NOMO-1 treated with dmso at 0.1 percent for 144 hours (cell line): Measurements from ENCODE around the gene OR4S1.
"Not testable (repeated sequence)": the region's sequence is repeated elsewhere in the genome, so short reads cannot be mapped to it uniquely, and the experiment has no call there.

Experiments
- DNase-seq: peaks from one replicate; lab custom pipeline; 2025; ENCODE audit not compliant: unreplicated experiment; lab: John Stamatoyannopoulos, UW

OR4S1 gene, protein sequence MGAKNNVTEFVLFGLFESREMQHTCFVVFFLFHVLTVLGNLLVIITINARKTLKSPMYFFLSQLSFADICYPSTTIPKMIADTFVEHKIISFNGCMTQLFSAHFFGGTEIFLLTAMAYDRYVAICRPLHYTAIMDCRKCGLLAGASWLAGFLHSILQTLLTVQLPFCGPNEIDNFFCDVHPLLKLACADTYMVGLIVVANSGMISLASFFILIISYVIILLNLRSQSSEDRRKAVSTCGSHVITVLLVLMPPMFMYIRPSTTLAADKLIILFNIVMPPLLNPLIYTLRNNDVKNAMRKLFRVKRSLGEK

DNA sequence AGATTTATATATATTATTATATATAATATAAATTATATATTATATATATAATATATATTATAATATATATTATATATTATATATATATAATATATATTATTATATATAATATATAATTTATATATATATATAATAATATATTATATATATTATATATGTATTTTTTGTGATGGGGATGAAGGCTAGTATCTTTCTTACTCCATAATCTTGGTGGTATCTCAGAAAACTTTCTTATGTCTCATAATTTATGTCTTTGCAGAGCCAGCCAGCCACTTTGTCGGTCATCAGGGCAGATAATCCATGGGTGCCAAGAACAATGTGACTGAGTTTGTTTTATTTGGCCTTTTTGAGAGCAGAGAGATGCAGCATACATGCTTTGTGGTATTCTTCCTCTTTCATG, at the start of gene OR4S1:
Gene OR4S1 (plus strand): TSS at position 301 of the 400 bp plus-strand sequence. CDS start 0 bp downstream, at position 301.
- no peak for DNase-seq

DNA sequence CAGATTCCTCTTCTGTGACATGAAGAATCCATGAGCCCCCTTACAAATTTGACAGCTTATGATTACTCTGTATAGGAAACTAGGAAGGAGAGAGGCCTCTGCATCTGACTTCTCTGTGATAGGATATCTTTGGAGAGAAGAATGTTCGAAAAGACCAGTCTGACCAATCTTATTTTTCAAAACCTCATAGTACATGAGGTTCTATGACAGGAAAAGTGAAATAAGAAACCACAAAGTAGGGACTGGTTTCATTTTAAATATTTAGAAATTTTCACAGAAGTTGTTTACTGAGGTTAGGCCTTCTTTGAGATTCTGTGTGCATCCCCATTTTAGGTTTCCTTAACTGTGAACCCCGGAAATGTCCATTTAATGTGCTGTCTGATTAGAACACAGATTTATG, 44.4 kb upstream of the OR4S1 start:
- no peak for DNase-seq

DNA sequence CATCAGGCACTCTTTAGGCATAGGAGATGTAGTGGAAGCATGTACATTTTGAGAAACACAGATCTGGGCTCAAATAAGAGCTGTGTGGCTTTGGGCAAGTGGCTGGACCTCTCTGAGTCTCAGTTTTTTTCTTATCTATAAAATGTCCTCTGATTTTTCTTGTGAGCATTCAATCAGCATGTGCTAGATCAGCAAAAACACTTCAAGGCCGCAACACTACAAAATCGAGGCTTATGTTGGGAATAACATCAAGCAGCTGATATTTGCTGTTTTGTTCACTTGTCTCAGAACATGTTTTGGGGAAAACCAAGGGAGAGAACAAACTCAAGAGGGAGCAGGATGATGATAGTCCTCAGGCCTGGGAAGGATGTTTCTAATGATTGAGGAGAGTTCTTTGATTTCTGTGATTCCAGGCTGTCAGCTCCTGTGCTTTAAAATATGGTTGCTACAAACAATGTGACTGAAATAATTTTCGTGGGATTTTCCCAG, 42.6 kb upstream of the OR4S1 start, which contains the start of gene OR4X1:
Gene OR4X1 (plus strand): TSS at position 439 of the 489 bp plus-strand sequence. CDS start 0 bp downstream, at position 439.
- DNase-seq = no peak

GRCh38 chr11:48270621-48271020, 35.4 kb upstream of the OR4S1 start:
- no peak for DNase-seq

DNA sequence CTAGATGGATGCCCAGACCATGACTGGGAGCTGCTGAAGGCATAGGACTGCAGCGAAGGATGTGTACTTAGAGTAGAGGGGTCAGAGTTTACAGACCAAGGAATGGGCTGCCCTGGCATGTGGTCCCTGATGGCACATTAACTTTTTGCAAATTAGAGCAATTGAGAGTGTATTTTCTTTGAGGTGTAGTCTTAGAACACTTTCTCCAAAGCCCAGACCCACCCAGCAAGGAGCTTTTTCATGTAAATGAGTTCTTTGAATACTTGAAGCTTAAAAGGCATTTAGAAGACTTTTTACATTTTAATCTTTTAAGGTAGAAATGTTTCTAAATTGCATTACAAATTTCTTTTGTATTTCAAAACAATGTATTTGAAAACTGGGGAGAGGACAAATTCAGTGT, 33.4 kb upstream of the OR4S1 start:
- no peak for DNase-seq

GRCh38 chr11:48307760-48308386, 1.9 kb downstream of the OR4S1 start:
- no peak for DNase-seq

DNA sequence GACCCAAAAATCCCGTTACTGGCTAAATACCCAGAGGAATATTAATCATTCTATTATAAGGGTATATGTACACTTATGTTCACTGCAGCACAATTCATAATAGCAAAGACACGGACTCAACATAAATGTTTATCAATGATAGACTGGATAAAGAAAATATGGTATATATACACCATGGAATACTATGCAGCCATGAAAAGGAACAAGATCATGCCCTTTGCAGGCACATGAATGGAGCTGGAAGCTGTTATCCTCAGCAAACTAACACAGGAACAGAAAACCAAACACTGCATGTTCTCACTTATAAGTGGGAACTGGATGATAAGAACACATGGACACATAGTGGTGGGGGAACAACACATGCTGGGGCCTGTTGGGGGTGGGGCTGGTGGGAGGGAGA, 7.6 kb downstream of the OR4S1 start:
- not testable (repeated sequence) for DNase-seq

DNA sequence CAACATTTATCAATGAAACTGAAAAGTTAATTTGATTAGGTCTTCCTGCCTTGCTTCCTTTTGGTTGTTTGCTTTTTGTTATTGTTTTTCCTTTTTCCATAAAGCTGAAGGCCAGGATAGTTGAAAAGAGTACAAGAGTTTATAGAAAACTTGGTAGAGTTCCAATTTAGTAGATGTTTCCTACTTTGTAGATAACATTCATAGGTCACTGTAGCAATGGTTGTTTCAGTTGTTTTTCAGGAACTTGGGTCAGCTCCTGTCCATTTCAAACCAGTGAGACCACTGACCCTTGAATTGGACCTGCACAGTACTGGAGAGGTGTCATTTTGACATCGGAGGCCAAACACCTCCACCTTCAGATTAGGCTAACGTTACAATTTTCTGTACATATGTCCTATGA, 13.8 kb downstream of the OR4S1 start:
- not testable (repeated sequence) for DNase-seq

- DNase-seq = not testable (repeated sequence)
These were observed 18.6 kb downstream of the OR4S1 start, which contains the start of gene OR4C3 for GRCh38 chr11:48324620-48325019. Gene OR4C3, plus strand, starts transcription at chr11:48324920. Its CDS starts 102 bp downstream, at chr11:48325022.

- no peak for DNase-seq
These were observed 35.4 kb downstream of the OR4S1 start for GRCh38 chr11:48341466-48341865.

DNA sequence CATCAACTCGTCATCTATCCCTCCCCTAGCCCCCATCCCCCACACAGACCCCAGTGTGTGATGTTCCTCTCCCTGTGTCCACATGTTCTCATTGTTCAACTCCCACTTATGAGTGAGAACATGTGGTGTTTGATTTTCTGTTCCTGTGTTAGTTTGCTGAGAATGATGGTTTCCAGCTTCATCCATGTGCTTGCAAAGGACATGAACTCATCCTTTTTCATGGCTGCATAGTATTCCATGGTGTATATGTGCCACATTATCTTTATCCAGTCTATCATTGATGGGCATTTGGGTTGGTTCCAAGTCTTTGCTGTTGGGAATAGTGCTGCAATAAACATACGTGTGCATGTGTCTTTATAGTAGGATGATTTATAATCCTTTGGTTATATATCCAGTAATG, 36.5 kb downstream of the OR4S1 start:
- not testable (repeated sequence) for DNase-seq

DNA sequence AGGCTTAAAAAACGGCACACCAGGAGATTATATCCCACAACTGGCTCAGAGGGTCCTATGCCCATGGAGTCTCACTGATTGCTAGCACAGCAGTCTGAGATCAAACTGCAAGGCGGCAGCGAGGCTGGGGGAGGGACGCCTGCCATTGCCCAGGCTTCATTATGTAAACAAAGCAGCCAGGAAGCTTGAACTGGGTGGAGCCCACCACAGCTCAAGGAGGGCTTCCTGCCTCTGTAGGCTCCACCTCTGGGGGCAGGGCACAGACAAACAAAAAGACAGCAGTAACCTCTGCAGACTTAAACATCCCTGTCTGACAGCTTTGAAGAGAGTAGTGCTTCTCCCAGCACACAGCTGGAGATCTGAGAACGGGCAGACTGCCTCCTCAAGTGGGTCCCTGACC, 40.3 kb downstream of the OR4S1 start:
- not testable (repeated sequence) for DNase-seq

GRCh38 chr11:48354013-48354412, 48.0 kb downstream of the OR4S1 start:
- DNase-seq = no peak

DNA sequence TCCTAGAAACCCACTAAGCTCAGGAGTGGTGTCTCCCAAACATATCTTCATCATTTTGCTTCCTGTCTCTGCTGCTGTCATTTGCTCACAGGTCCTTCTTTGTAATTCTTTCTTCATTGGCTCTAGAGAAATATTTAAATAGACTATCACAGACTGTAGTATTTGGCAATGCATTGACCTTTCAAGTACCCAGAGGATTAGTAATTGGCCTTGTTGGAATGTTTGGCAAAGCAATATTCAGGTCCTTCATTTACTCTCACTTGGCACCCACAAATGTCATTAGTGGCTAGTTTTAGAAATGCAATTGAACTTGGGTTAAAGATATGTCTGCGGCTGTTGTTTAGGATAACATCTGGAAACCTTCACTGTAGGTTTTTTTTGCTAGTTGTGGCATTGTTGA, 48.7 kb downstream of the OR4S1 start:
- DNase-seq = no peak
